Activated T-helper 1 cell treated with anti-CD3 and anti-CD28 coated beads, Interleukin-2, amount 50 U/mL, for 16 hours (primary cell): Measurements from ENCODE around the gene PLXNC1.

Experiments
- DNase-seq, 2 donors: peaks; one replicate each; pipeline ENCODE4 v3.0.0-alpha.2; 2020; ENCODE audit warnings: low read depth in 1 of 2, low spot score in 1 of 2

Gene PLXNC1

GRCh38 chr12:94133964-94134795 is 14.2 kb upstream of the PLXNC1 start:
- no peak for DNase-seq

- no peak for DNase-seq
Measured at GRCh38 chr12:94135896-94136295, 12.5 kb upstream of the PLXNC1 start.

GRCh38 chr12:94139816-94140215 is 8.6 kb upstream of the PLXNC1 start:
- DNase-seq = no peak

GRCh38 chr12:94140556-94140955 is 7.8 kb upstream of the PLXNC1 start:
- peak in 1 of 2 donors; percentile 25 for DNase-seq

GRCh38 chr12:94141004-94141764 is 7.2 kb upstream of the PLXNC1 start:
- DNase-seq = no peak

- DNase-seq = no peak
Measured at GRCh38 chr12:94141892-94142291, 6.5 kb upstream of the PLXNC1 start.

- no peak for DNase-seq
Measured at GRCh38 chr12:94143438-94143837, 4.9 kb upstream of the PLXNC1 start.

GRCh38 chr12:94143951-94144350 is 4.4 kb upstream of the PLXNC1 start:
- DNase-seq = no peak

- no peak for DNase-seq
Measured at GRCh38 chr12:94144781-94145180, 3.6 kb upstream of the PLXNC1 start.

- no peak for DNase-seq
Measured at GRCh38 chr12:94145191-94145983, 3.0 kb upstream of the PLXNC1 start.

- DNase-seq = no peak
Measured at GRCh38 chr12:94146166-94146936, 2.0 kb upstream of the PLXNC1 start.

- DNase-seq = no peak
Measured at GRCh38 chr12:94147387-94147990, 888 bp upstream of the PLXNC1 start.

- DNase-seq = no peak
Measured at GRCh38 chr12:94148739-94149118, 352 bp downstream of the PLXNC1 start.

GRCh38 chr12:94149119-94149780 is 873 bp downstream of the PLXNC1 start:
- peak in 1 of 2 donors; percentile 20 for DNase-seq

GRCh38 chr12:94149781-94150239 is 1.4 kb downstream of the PLXNC1 start:
- no peak for DNase-seq

- DNase-seq = peak in 1 of 2 donors; percentile 12
Measured at GRCh38 chr12:94150240-94151121, 2.1 kb downstream of the PLXNC1 start.

- no peak for DNase-seq
Measured at GRCh38 chr12:94151582-94151981, 3.2 kb downstream of the PLXNC1 start.

GRCh38 chr12:94152292-94153078 is 4.1 kb downstream of the PLXNC1 start:
- DNase-seq = no peak
